ENCODE measurements around the gene UNC13A.

GRCh38 chr19:17576758-17577456 is 111.2 kb downstream of the UNC13A start:
- TF ChIP-seq CTCF (conservative IDR thresholded peaks at IDR 0.05 in 1 of 2, IDR thresholded peaks at IDR 0.05 in 1 of 2; ENCODE audit: low read depth in 1 of 2, low read length in 2 of 2): no peak
- no peak for TF ChIP-seq EZH2 (IDR thresholded peaks at IDR 0.05; ENCODE audit: low read length, missing control alignments)

Data from fibroblast of lung (primary cell).